Keratinocyte (primary cell): ENCODE results near the gene SERPINH1. TPM values are rescaled to one million over a fixed set of nuclear protein-coding genes. Genes with fewer than 3 reads are reported as not detected.

Experiments
- DNase-seq: peaks from one replicate; pipeline ENCODE4 v3.0.0-alpha.2; 2011; ENCODE audit warnings: low read depth, missing footprints, low spot score
- FAIRE-seq: peaks from 2 replicates; lab custom pipeline; 2011; peaks lifted over from hg19 to GRCh38; lab: Jason Lieb, UNC
- H2AFZ ChIP-seq: 2 replicates; pipeline ENCODE4 v1.6.0; 2012; ENCODE audit warnings: low read length, control low read depth, inconsistent platforms; ENCODE audit not compliant: control insufficient read depth
- H3K27ac ChIP-seq: 2 replicates; pipeline ENCODE4 v1.5.1; 2011; ENCODE audit warnings: low read length; ENCODE audit not compliant: control insufficient read depth, insufficient read depth
- H3K27me3 ChIP-seq: 3 replicates; pipeline ENCODE4 v1.6.0; 2011; ENCODE audit warnings: low read length; ENCODE audit not compliant: control insufficient read depth, insufficient read depth; ENCODE audit errors: extremely low read depth
- H3K36me3 ChIP-seq, 2 experiments: 2 replicates in 1 of 2; 3 replicates in 1 of 2; pipeline ENCODE4 v1.5.1; 2011; ENCODE audit warnings: low read length in 2 of 2, mild to moderate bottlenecking in 1 of 2; ENCODE audit not compliant: control insufficient read depth in 2 of 2, insufficient read depth in 2 of 2; ENCODE audit errors: extremely low read depth in 1 of 2
- H3K4me1 ChIP-seq: 3 replicates; pipeline ENCODE4 v1.5.1; 2011; ENCODE audit warnings: low read length; ENCODE audit not compliant: control insufficient read depth, insufficient read depth; ENCODE audit errors: extremely low read depth
- H3K4me2 ChIP-seq: 3 replicates; pipeline ENCODE4 v1.6.0; 2011; ENCODE audit warnings: low read depth, low read length; ENCODE audit not compliant: control insufficient read depth, insufficient read depth; ENCODE audit errors: extremely low read depth
- H3K4me3 ChIP-seq, 3 experiments: fragments of 200-600 bp in 1 of 3; sonication (generic) in 1 of 3; 2 replicates in 2 of 3; 3 replicates in 1 of 3; pipeline ENCODE4 v1.5.1; 2011 to 2016; ENCODE audit warnings: low read length in 3 of 3, mild to moderate bottlenecking in 3 of 3, control low read depth in 2 of 3, inconsistent platforms in 1 of 3, low read depth in 1 of 3, mixed read lengths in 1 of 3, mixed run types in 1 of 3, moderate library complexity in 1 of 3; ENCODE audit not compliant: control insufficient read depth in 2 of 3, insufficient read depth in 2 of 3; ENCODE audit errors: extremely low read depth in 1 of 3
- H3K79me2 ChIP-seq: 2 replicates; pipeline ENCODE4 v1.6.0; 2012; ENCODE audit warnings: low read length; ENCODE audit not compliant: control insufficient read depth, insufficient read depth
- H3K9ac ChIP-seq: 3 replicates; pipeline ENCODE4 v1.6.0; 2011; ENCODE audit warnings: low read length; ENCODE audit not compliant: control insufficient read depth, insufficient read depth; ENCODE audit errors: extremely low read depth
- H3K9me1 ChIP-seq: 3 replicates; pipeline ENCODE4 v1.6.0; 2011; ENCODE audit warnings: low read length; ENCODE audit not compliant: control insufficient read depth, insufficient read depth; ENCODE audit errors: extremely low read depth
- H3K9me3 ChIP-seq: 2 replicates; pipeline ENCODE4 v1.5.1; 2012; ENCODE audit warnings: low read depth, low read length; ENCODE audit not compliant: control insufficient read depth
- H4K20me1 ChIP-seq: 3 replicates; pipeline ENCODE4 v1.6.0; 2011; ENCODE audit warnings: low read length; ENCODE audit not compliant: control insufficient read depth, insufficient read depth; ENCODE audit errors: extremely low read depth
- EZH2 ChIP-seq: IDR thresholded peaks from one replicate; pipeline ENCODE4 v1.6.1; 2012; ENCODE audit warnings: inconsistent platforms, mild to moderate bottlenecking, low read length, moderate library complexity
- dilution Hi-C: fragments of 300-500 bp; cut with MboI; formaldehyde crosslinking; loops from one replicate; pipeline ENCODE4 v1.7.0; 2020; ENCODE audit warnings: low sequenced_read_pairs; ENCODE audit not compliant: extremely low pct_ligation_motif_present
- polyA plus RNA-seq, 5 experiments: library from polyadenylated mRNA; depleted of rRNA in 3 of 5; stranded (reverse) in 3 of 5; stranded (forward) in 1 of 5; unstranded in 1 of 5; fragments of >200 nt; gene quantifications; 1 replicate in 1 of 5; 2 replicates in 3 of 5; 3 replicates in 1 of 5; pipeline versions ENCODE4 v1.2.1 to v1.2.3, GENCODE V29; 2011 to 2012; ENCODE audit warnings: missing spikeins in 2 of 5, low read depth in 1 of 5, low replicate concordance in 1 of 5
- TF ChIP-seq, protein P1 (sequence below), 3 experiments: IDR thresholded peaks in 1 of 3; conservative IDR thresholded peaks in 1 of 3; optimal IDR thresholded peaks in 1 of 3; 2 replicates in 2 of 3; 3 replicates in 1 of 3; pipeline versions ENCODE3 to v1.5.1; 2011; ENCODE audit warnings: low read length in 3 of 3, mild to moderate bottlenecking in 3 of 3, moderate library complexity in 2 of 3, control low read depth in 1 of 3, inconsistent platforms in 1 of 3; ENCODE audit not compliant: insufficient read depth in 2 of 3; ENCODE audit errors: extremely low read depth in 1 of 3

Gene SERPINH1
- polyA plus RNA-seq, 1 donor (not counting 4 experiments of a cell fraction or from before 2014, with no cell fraction given) = 136 TPM

DNA sequence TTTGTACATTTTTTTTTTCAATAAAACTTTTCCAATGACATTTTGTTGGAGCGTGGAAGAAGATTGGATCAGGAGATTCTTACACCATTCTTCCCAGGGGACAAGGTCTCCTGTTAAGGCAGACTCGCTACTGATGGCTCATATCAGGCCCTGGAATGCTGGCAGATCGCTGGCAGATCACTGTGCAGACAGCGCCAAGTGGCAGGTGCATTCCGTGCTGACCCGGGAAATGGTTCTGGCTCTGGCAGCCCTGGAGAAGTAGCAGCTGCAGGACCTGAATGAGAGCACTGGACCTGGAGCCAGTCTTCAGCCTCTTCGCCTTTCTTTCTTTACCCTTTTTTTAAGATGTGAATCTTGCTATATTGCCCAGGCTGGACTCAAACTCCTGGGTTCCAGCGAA lies 10.7 kb downstream of the SERPINH1 start:
- dilution Hi-C loops = no loop called here
- no peak for FAIRE-seq
- Histone ChIP-seq H3K27ac (no peak overlapping the region), H3K27me3 (no peaks in the 10 kb centered on the region), H3K9ac (no peak overlapping the region), H3K9me1 (no peaks in the 10 kb centered on the region), H3K9me3 (no peaks in the 10 kb centered on the region), H3K79me2 (peaks cover 12% of the 10 kb centered on the region), H4K20me1 (peaks cover 7% of the 10 kb centered on the region), H3K4me1 (peaks cover 2% of the 10 kb centered on the region), H3K36me3 (peaks cover 47 to 50% of the 10 kb centered on the region in 2 experiments), H3K4me3 (no peak overlapping the region), H2AFZ (no peak overlapping the region), H3K4me2 (no peak overlapping the region)
- no peak for DNase-seq
- TF ChIP-seq, protein P1, sequence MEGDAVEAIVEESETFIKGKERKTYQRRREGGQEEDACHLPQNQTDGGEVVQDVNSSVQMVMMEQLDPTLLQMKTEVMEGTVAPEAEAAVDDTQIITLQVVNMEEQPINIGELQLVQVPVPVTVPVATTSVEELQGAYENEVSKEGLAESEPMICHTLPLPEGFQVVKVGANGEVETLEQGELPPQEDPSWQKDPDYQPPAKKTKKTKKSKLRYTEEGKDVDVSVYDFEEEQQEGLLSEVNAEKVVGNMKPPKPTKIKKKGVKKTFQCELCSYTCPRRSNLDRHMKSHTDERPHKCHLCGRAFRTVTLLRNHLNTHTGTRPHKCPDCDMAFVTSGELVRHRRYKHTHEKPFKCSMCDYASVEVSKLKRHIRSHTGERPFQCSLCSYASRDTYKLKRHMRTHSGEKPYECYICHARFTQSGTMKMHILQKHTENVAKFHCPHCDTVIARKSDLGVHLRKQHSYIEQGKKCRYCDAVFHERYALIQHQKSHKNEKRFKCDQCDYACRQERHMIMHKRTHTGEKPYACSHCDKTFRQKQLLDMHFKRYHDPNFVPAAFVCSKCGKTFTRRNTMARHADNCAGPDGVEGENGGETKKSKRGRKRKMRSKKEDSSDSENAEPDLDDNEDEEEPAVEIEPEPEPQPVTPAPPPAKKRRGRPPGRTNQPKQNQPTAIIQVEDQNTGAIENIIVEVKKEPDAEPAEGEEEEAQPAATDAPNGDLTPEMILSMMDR (optimal IDR thresholded peaks at IDR 0.05 in 1 of 3, IDR thresholded peaks at IDR 0.05 in 1 of 3, conservative IDR thresholded peaks at IDR 0.05 in 1 of 3; ENCODE audit: extremely low read depth in 1 of 3, insufficient read depth in 2 of 3, low read length in 3 of 3) = no peak
- TF ChIP-seq EZH2 = no peak

DNA sequence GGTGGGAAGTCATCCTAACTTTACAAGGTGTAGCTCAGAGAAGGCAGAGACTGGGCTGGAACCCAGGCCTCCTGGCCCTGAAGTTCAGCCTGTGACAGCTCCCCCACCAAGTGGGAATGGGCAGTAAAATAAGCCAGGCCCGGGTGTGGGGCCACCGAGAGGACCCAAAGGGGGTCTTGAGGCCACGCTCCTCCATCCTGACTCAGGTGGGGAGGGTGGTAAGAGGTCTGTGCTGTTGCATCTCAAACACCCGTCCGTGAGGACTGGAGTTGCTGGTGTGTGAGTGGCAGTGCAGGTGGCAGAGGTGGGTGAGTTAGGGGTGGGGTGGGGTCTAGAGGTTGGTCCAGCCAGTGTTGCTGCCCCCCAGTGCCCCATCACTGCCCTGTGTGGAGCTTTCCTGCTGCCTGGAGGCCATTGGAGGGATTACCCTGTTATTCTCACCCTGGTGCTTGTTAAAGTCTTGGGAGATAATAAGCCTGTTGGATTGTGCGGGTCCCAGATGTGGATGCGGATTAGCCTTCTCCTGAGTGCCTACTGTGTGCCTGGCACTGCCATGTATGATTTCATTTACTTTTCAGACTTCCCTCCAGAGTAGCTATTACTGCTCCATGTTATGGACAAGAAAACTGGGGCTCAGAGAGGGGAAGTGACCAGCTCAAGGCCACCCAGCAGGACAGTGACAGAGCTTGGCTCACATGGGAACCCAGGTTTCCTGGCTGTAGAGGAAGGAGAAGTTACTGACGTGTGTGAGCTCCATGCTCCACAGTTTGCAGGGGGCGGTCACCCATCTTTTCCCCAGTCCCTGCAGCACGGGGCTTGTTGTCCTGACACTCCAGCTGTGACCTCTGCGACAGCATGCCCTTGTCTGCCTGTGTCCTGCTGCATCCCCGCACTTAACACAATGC lies 12.9 kb downstream of the SERPINH1 start:
- DNase-seq = no peak
- Histone ChIP-seq H3K27ac (no peak overlapping the region), H2AFZ (no peak overlapping the region), H4K20me1 (no peaks in the 10 kb centered on the region), H3K4me2 (no peak overlapping the region), H3K9ac (no peak overlapping the region), H3K4me3 (no peak overlapping the region), H3K4me1 (peaks cover 2% of the 10 kb centered on the region), H3K36me3 (peaks cover 31 to 34% of the 10 kb centered on the region in 2 experiments), H3K27me3 (no peaks in the 10 kb centered on the region), H3K9me1 (no peaks in the 10 kb centered on the region), H3K79me2 (no peaks in the 10 kb centered on the region), H3K9me3 (no peaks in the 10 kb centered on the region)
- TF ChIP-seq, protein P1 (optimal IDR thresholded peaks at IDR 0.05 in 1 of 3, IDR thresholded peaks at IDR 0.05 in 1 of 3, conservative IDR thresholded peaks at IDR 0.05 in 1 of 3; ENCODE audit: extremely low read depth in 1 of 3, insufficient read depth in 2 of 3, low read length in 3 of 3) = peak in 2 of 3 experiments; percentile 19 to 26
- TF ChIP-seq EZH2 = no peak
- FAIRE-seq = no peak
- dilution Hi-C loops = no loop called here
